ENCODE results near the gene GRID1.

GRID1 gene

DNA sequence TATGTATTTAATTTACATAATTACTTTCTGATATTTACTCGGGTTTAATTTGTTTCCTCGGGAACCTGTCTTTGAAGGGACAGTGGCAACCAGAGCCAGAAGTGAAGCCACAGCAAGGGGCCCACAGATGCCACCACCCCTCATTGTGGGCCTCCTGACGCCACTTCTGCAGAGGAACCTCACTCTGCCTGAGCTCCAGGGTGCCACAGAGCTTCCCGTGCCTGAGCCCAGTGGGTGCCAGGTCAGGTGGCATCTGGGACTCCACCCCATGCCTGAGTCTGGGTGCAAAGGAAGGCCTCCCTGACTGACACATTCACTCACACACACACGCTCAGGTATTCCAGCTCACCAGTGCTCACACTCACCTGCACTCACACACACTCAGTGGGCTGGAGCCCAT lies 213.7 kb downstream of the GRID1 start:
- no peak overlapping the region for H3K4me3 ChIP-seq (ENCODE audit: low read length)
- DNase-seq (ENCODE audit: low read depth), result no peak
- TF ChIP-seq, protein P1, sequence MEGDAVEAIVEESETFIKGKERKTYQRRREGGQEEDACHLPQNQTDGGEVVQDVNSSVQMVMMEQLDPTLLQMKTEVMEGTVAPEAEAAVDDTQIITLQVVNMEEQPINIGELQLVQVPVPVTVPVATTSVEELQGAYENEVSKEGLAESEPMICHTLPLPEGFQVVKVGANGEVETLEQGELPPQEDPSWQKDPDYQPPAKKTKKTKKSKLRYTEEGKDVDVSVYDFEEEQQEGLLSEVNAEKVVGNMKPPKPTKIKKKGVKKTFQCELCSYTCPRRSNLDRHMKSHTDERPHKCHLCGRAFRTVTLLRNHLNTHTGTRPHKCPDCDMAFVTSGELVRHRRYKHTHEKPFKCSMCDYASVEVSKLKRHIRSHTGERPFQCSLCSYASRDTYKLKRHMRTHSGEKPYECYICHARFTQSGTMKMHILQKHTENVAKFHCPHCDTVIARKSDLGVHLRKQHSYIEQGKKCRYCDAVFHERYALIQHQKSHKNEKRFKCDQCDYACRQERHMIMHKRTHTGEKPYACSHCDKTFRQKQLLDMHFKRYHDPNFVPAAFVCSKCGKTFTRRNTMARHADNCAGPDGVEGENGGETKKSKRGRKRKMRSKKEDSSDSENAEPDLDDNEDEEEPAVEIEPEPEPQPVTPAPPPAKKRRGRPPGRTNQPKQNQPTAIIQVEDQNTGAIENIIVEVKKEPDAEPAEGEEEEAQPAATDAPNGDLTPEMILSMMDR (IDR thresholded peaks at IDR 0.05; ENCODE audit: insufficient read depth, low read depth, low read length, missing control alignments), result no peak

DNA sequence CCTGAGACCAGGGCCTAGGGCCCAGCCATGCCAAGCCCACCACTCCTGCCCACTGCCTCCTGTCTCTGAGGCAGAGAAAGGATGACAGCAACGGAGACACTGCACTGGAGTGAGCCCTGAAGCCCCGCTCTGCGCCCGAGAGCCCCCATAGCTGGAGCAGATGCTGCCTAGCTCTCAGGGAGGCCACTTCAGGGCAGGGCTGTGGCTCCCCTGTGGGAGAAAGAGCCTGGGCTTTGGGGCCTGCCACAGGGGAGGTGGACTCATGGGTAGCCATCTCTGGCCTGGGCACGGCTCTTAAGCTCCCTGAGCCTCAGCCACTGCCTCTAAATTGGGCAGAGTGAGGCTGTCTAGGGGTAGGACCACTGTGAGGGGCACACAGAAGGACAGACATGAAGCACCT lies 214.2 kb downstream of the GRID1 start:
- TF ChIP-seq, protein P1 (IDR thresholded peaks at IDR 0.05; ENCODE audit: insufficient read depth, low read depth, low read length, missing control alignments), result no peak
- no peak overlapping the region for H3K4me3 ChIP-seq (ENCODE audit: low read length)
- no peak for DNase-seq (ENCODE audit: low read depth)

DNA sequence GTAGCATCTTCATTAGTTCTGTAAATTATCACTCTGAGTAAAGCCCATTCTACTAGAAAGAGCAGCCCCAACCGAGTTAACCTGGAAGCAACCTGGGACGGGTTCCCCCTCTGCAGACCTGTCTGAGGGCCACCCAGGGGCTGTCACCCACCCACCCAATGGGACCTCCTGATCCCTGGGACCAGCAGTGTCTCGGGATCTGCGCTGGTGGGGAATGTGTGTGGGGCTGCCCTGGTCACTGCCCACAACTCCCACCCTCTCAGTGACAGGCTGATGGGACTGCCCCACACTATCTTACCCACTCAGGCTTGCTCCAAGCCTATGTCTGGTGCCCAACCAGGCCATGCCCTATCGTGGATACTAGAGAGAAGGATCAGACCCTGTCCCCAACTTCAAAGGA lies 215.0 kb downstream of the GRID1 start:
- no peak overlapping the region for H3K4me3 ChIP-seq (ENCODE audit: low read length)
- TF ChIP-seq, protein P1 (IDR thresholded peaks at IDR 0.05; ENCODE audit: insufficient read depth, low read depth, low read length, missing control alignments), result no peak
- no peak for DNase-seq (ENCODE audit: low read depth)

DNA sequence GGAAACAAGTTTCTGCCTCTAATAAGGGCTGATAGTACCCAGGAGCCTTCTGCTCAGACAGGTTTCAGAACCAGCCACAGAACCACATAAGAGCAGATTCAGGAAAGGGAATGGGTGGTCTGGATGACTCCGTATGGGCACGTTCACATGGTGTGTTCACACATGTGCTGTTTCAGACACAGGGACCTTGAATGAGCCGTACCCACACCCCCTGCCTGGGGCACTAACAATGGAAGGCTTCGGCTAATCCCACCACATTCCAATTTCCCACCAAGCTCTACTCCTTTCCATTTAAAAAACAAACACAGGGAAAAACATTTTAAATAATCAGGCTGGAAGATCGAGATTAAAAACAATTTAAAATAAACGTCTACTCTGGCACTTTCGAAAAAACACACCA lies 217.3 kb downstream of the GRID1 start:
- DNase-seq (ENCODE audit: low read depth), result no peak
- TF ChIP-seq, protein P1 (IDR thresholded peaks at IDR 0.05; ENCODE audit: insufficient read depth, low read depth, low read length, missing control alignments), result no peak
- H3K4me3 ChIP-seq (ENCODE audit: low read length), result no peak overlapping the region

DNA sequence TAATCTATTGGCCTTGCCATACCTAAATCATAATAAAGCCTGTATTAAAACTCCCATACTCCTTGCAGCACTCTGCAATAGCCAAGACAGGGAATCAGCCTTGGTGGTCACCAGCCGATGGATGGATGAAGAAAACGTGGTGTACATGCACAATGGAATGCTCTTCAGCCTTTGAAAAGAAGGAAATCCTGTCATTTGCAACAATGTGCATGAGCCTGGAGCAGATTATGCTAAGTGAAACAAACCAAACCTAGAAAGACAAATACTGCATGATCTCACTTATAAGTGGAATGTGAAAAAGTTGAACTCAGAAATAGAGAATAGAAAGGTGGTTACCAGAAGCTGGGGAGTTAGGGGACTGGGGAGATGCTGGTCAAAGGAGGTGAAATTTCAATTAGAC lies 218.5 kb downstream of the GRID1 start:
- H3K4me3 ChIP-seq (ENCODE audit: low read length), result no peak overlapping the region
- no peak for DNase-seq (ENCODE audit: low read depth)
- TF ChIP-seq, protein P1 (IDR thresholded peaks at IDR 0.05; ENCODE audit: insufficient read depth, low read depth, low read length, missing control alignments), result no peak

DNA sequence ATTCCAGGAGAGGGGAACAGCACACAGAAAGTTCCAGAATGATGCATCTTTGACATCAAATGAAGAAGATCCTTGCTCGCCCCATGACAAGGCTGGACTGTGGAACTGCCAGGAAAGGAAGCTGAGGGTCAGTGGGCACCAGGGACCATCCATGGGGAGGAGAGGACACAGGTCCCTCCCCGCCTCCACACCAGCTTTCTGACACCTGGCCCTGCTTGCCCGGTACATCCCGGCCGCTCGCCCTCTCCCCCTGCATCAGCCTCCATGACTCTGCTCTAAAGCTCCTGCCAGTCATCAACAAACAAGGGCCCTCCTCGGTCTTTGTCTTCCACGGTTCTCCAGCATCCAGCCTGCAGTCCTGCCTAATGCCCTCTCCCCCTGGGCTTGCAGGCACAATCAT lies 222.3 kb downstream of the GRID1 start:
- TF ChIP-seq, protein P1 (IDR thresholded peaks at IDR 0.05; ENCODE audit: insufficient read depth, low read depth, low read length, missing control alignments), result no peak
- DNase-seq (ENCODE audit: low read depth), result no peak
- H3K4me3 ChIP-seq (ENCODE audit: low read length), result no peak overlapping the region

DNA sequence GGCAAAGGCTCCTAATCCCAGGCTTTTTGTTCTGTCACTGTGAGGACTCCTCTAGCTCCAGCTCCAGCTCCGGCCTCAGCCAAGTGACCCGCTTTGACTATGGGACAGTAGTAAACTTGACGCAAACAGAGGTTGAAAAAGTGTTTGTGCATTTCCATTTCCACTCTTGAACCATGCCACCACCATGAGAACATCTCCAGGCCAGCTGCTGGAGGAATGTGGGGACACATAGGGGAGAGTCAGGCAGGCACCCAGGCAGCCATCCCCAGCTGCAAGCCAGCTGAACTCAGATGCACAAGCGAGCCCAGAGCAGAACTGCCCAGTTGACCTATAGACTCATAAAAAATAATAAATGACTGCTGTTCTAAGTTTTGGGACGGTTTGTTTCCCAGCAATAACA lies 224.7 kb downstream of the GRID1 start:
- TF ChIP-seq, protein P1 (IDR thresholded peaks at IDR 0.05; ENCODE audit: insufficient read depth, low read depth, low read length, missing control alignments), result no peak
- no peak for DNase-seq (ENCODE audit: low read depth)
- no peak overlapping the region for H3K4me3 ChIP-seq (ENCODE audit: low read length)
